Activated CD8-positive, alpha-beta memory T cell treated with anti-CD3 and anti-CD28 coated beads for 1 hour (primary cell): Measurements from ENCODE around the gene TMEM131L.
"Not testable (repeated sequence)": the region's sequence is repeated elsewhere in the genome, so short reads cannot be mapped to it uniquely, and the experiment has no call there.

Experiments used
- DNase-seq, 2 donors: peaks; one replicate each; pipeline ENCODE4 v3.0.0-alpha.2; 2020; ENCODE audit warnings: low read depth in 1 of 2; ENCODE audit errors: extremely low read depth in 1 of 2

Gene TMEM131L

DNA sequence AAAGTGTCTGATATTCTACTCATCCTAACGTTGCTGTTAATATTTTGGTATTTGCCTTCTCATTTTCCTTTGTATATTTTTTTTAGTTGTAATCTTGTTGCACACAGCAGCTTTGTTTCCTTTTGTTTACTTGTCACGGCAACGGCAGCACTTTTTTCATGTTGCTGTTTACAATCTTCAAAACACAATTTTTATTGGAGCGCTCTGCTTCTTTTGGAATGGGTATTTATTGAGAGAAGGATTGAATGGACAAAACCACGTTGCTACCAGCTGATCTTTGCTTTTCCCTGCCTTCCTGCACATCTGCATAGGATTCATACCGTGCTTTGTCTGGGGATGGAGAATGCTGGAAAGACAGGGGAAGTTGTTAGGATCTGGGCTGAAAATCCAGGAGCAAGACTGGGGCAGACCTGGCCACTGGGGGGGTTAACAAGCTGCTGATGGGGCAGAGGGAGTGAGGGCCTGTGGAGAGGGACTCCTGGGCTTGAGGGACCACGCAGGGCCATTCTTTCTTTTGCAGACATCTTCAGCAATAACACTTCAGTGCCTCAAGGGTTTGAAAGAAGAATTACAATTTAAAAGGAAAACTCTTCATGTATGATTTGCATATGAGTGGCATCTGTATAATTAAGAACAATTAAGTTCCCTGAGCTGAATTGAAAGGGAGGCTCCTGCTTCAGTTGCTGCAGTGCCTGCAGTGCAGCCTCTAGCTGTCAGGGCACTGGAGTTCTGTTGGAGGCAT lies 69.8 kb downstream of the TMEM131L start:
- no peak for DNase-seq

DNA sequence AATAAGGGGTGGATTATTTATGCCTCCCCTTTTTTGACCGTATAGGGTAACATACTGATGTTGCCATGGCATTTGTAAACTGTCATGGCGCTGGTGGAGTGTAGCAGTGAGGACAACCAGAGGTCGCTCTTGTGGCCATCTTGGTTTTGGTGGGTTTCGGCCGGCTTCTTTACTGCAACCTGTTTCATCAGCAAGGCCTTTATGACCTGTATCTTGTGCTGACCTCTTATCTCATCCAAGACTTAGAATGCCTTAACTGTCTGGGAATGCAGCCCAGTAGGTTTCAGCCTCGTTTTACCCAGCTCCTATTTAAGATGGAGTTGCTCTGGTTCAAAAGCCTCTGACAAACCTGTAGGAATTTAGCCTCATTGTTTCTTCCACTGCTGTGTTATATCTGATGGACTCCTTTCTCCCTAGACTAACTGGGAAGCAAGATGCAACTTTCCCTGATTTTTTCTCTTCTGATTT lies 71.4 kb downstream of the TMEM131L start:
- no peak for DNase-seq

- no peak for DNase-seq
Measured at GRCh38 chr4:153538487-153539357, 72.6 kb downstream of the TMEM131L start.

- no peak for DNase-seq
Measured at GRCh38 chr4:153539422-153539821, 73.3 kb downstream of the TMEM131L start.

GRCh38 chr4:153541456-153542096 lies 75.4 kb downstream of the TMEM131L start:
- no peak for DNase-seq

- DNase-seq = no peak
Measured at GRCh38 chr4:153542131-153542530, 76.0 kb downstream of the TMEM131L start.

- DNase-seq = no peak
Measured at GRCh38 chr4:153542834-153543233, 76.7 kb downstream of the TMEM131L start.

DNA sequence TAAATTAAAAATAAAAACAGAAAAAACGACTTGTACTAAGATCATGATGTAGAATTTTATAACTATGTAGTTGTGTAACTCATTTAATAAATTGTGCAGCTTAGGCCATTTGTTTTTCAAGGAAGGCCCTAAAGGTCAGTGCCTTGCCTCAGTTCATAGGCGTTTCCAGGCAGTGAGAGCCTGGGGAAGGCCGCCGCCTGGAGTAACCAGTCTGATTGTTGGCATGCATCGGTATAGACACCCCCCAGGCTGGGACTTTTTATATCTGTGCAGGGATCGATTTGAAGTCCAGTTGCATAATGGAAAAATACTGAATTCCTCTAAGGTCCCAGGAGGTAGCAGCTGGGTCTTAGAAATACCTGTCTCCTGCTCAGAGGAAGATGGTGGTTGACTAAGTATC lies 77.2 kb downstream of the TMEM131L start:
- no peak for DNase-seq

- no peak for DNase-seq
Measured at GRCh38 chr4:153545822-153546221, 79.7 kb downstream of the TMEM131L start.

DNA sequence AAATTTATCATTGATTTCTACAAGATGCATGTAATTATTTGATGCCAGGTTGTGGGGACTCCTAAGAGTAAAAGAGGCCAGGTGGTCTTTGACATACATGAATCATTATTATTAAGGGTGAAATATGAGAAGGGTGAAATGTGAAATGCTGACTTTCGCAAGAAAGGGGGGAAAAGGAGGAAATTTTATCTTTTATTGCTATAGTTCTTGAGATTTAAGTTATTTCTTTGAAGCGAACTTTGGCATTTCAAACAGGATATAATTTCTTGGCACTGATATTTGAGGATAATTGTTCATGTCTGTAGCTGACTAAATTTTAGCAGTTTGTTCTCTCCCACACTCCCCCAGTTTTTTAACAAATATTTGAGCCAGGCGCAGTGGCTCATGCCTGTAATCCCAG lies 80.1 kb downstream of the TMEM131L start:
- no peak for DNase-seq

- no peak for DNase-seq
Measured at GRCh38 chr4:153547520-153547919, 81.4 kb downstream of the TMEM131L start.

- DNase-seq = not testable (repeated sequence)
Measured at GRCh38 chr4:153548907-153549306, 82.7 kb downstream of the TMEM131L start.

DNA sequence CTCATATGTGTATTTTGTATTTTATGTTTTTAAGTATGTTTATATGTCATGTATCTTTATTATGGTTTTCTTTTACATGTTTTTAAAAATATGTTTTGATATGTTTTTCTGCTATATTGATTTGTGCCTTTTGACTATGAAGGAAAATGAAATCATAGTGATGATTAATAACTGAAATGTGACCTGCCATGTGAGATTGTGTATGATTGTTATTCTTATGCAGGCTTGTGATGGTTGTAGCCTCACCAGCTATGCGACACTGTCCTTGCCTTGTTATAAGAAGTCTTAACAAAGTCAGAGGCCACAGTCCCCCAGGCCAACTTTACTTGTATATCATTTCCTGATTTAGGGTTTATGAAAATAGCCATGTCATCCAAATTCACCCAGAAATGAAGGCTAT lies 83.2 kb downstream of the TMEM131L start:
- DNase-seq = no peak

DNA sequence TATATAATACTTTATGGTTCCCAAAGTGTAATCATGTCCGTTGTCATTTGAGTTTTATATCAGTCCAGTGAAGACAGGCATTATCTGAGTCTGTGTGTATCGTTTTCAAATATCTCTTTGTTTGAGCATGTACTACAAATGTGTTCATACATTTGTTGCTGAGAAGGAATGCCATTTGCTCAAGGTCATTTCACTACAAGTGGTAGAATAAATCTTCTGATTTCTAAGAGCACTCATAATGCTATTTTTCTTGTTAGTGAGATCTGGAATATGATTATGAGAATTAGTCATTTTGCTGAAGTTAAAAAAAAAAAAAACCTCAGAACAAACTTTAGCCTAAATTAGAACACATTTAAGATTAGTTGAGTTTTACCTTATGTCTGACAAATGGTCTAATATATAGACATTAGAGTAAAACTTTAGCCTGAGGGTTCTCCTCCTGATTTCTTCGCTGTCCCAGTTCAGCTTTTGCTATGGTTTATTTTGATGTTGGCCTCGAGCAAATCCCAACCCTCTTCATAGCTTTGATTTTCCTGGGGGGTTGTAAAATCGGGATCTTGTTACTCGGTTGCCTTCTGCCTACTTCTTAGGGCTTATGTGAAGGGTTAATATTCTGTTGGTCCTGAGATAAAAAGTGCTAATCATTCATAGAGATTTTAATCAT lies 87.1 kb downstream of the TMEM131L start:
- DNase-seq = no peak

DNA sequence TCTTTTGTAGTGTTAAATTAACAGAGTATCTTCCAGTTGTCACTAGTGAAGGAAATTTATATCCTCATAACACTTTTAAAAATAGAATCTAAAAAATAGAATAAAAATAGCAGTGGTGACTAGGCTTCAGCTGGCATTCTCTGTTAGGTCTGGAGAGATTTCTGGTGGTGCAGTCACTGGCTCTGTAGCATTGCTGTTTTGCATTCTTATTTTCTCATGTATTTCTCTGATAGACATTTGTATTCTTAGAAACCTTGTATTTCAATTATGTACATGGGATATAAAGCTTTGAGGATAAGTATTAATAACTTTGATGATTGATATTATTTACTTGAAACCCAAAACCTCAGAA lies 87.6 kb downstream of the TMEM131L start:
- DNase-seq = no peak

DNA sequence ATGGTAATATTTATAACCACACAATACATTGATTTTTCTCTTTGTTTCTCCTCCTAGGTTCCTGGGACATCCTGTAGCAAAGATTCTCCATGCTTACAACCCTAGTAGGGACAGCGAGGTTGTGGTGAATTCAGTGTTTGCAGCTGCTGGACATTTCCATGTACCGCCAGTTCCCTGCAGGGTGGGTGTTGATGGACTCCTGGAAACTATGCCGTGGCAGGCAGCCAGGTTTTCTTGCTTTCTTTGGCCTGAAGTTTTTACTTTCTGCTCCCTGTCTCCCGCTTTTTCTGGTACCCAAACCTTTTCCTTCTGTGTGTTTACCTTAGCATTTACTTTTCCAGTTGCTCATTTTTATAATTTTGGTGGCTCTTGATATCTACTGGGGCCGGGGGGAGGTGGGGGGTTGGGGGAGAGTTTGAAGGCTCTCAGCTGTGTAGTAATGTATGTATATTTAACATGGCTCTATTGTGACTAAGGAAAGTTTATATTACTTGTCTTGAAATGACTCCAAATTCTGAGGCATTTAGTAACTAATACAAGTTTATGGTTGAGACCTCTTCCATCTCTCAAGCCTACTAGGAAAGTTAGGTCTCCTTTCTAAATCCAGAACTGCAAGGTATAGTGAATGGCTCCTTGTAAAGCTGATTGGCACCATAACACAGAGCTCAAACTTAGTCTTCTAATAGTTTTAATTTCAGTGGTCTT lies 89.7 kb downstream of the TMEM131L start:
- no peak for DNase-seq

DNA sequence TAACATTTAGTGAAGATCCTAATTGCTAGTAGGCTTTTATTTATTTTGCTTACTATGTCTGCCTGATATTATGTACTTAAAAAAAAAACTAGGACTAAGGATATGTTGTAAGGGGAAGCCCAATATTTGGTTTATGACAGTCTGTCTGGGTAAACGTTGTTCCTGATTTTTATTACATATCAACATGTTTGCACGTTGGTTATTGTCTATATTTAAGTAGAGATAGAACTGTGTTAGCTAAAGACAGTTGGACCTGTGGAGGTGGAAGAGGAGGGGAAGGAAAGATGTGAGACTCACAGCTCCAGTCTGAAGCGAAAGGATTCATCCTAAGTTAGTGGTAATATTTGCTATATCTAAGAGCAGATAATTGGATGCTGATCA lies 90.3 kb downstream of the TMEM131L start:
- DNase-seq = no peak

DNA sequence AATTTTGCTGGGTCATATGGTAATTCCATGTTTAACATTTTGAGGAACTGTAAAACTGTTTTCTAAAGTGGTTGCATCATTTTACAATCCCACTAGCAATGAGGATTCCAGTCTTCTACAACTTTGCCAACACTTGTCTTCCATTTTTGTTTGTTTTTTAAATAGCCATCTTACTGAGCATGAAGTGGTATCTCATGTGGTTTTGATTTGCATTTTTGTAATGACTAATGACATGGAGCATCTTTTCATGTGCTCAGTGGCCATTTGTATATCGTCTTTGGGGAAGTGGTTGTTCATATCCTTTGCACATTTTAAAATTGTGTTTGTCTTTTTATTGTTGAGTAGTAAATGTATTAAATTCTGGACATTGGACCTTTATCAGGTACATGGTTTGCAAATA lies 94.7 kb downstream of the TMEM131L start:
- DNase-seq = no peak

GRCh38 chr4:153564630-153565525 lies 98.7 kb downstream of the TMEM131L start:
- DNase-seq = no peak
